HepG2 (cell line): ENCODE measurements around the gene SERAC1. TPM values are rescaled to one million over a fixed set of nuclear protein-coding genes. Genes with fewer than 3 reads are reported as not detected.

ENCODE experiments used
- ATAC-seq: fragments of 200-7000 bp; cut with Tn5 transposase; 3 replicates; pipeline ENCODE4 v1.9.1; 2020; ENCODE audit warnings: mild to moderate bottlenecking, moderate library complexity
- BruUV-seq: library from RNA; stranded (reverse); fragments of 400-500 nt; replicated peaks from 2 replicates; lab custom pipeline; 2021; lab: Mats Ljungman, UMichigan
- CTCF ChIA-PET: fragments of 300-600 bp; formaldehyde crosslinking; extraction: SDS; loops from one replicate; lab custom pipeline; 2021; ENCODE audit warnings: low total read pairs, inconsistent platforms, low intra/inter-chr PET ratio; lab: Yijun Ruan, JAX
- POLR2A ChIA-PET: fragments of 350-600 bp; sonication (Branson Sonifier 250); formaldehyde crosslinking; loops from one replicate; lab custom pipeline; 2020; ENCODE audit warnings: antibody characterized with exemption, inconsistent platforms; lab: Yijun Ruan, JAX
- DNase-seq: peaks from one replicate; pipeline ENCODE4 v3.0.0-alpha.2; 2015; ENCODE audit warnings: low spot score
- FAIRE-seq: peaks from 3 replicates; lab custom pipeline; 2011; peaks lifted over from hg19 to GRCh38; lab: Jason Lieb, UNC
- H2AFZ ChIP-seq: one replicate; pipeline ENCODE4 v1.6.1; 2011; ENCODE audit warnings: low read length, inconsistent platforms
- H3K27ac ChIP-seq: fragments of 300-600 bp; 3 replicates; pipeline ENCODE4 v1.8.0; 2011; ENCODE audit warnings: mixed run types, mild to moderate bottlenecking, mixed read lengths, low read length, inconsistent platforms; ENCODE audit not compliant: insufficient read depth; ENCODE audit errors: extremely low read length
- H3K27me3 ChIP-seq, 2 experiments: fragments of 200-600 bp in 1 of 2; 2 replicates in 1 of 2; 3 replicates in 1 of 2; pipeline versions ENCODE4 v1.6.0 to v1.8.0; 2011; ENCODE audit warnings: low read length in 2 of 2, mild to moderate bottlenecking in 2 of 2, moderate library complexity in 2 of 2, inconsistent platforms in 1 of 2; ENCODE audit not compliant: insufficient read depth in 2 of 2, control insufficient read depth in 1 of 2
- H3K36me3 ChIP-seq, 2 experiments: fragments of 200-600 bp in 1 of 2; replicated peaks in 1 of 2; 2 replicates in 1 of 2; 3 replicates in 1 of 2; pipeline versions ENCODE4 v1.5.1 to v1.8.0; 2011; ENCODE audit warnings: low read length in 2 of 2, inconsistent platforms in 1 of 2; ENCODE audit not compliant: insufficient read depth in 2 of 2, control insufficient read depth in 1 of 2
- H3K4me1 ChIP-seq: 2 replicates; pipeline ENCODE4 v1.5.1; 2012; ENCODE audit warnings: low read length, inconsistent platforms; ENCODE audit not compliant: insufficient read depth
- H3K4me2 ChIP-seq: 2 replicates; pipeline ENCODE4 v1.6.0; 2011; ENCODE audit warnings: low read depth, low read length, inconsistent platforms
- H3K4me3 ChIP-seq, 3 experiments: fragments of 200-600 bp in 1 of 3; sonication (generic), shearing (Covaris generic) in 1 of 3; replicated peaks in 1 of 3; 2 replicates each; pipeline ENCODE4 v1.5.1; 2011 to 2016; ENCODE audit warnings: low read length in 3 of 3, inconsistent platforms in 2 of 3, low read depth in 2 of 3, mild to moderate bottlenecking in 2 of 3, control low read depth in 1 of 3, mixed read lengths in 1 of 3; ENCODE audit not compliant: insufficient read depth in 1 of 3
- H3K79me2 ChIP-seq: one replicate; pipeline ENCODE4 v1.6.1; 2011; ENCODE audit warnings: low read length, inconsistent platforms; ENCODE audit not compliant: insufficient read depth
- H3K9ac ChIP-seq: 2 replicates; pipeline ENCODE4 v1.6.0; 2011; ENCODE audit warnings: mild to moderate bottlenecking, low read depth, low read length, inconsistent platforms; ENCODE audit not compliant: insufficient read depth
- H3K9me3 ChIP-seq: 2 replicates; pipeline ENCODE4 v1.5.1; 2012; ENCODE audit warnings: mild to moderate bottlenecking, low read length
- H4K20me1 ChIP-seq: 2 replicates; pipeline ENCODE4 v1.6.0; 2011; ENCODE audit warnings: inconsistent platforms, mild to moderate bottlenecking, low read length, moderate library complexity; ENCODE audit not compliant: insufficient read depth
- DMTF1 ChIP-seq: sonication (generic); formaldehyde crosslinking; IDR thresholded peaks from 2 replicates; pipeline ENCODE4 v1.4.0; 2020; ENCODE audit warnings: mild to moderate bottlenecking, missing genetic modification reagents
- ETV6 ChIP-seq: sonication (generic); formaldehyde crosslinking; conservative IDR thresholded peaks from 2 replicates; pipeline ENCODE4 v1.4.0; 2020; ENCODE audit warnings: missing genetic modification reagents
- GABPB1 ChIP-seq: IDR thresholded peaks from 2 replicates; pipeline ENCODE4 v1.6.1; 2016; ENCODE audit warnings: mild to moderate bottlenecking, missing genetic modification reagents, moderate library complexity, missing compliant biosample characterization
- MEF2D ChIP-seq: sonication (generic); formaldehyde crosslinking; IDR thresholded peaks from 2 replicates; pipeline ENCODE4 v1.5.1; 2020; ENCODE audit warnings: mild to moderate bottlenecking, missing genetic modification reagents
- NBN ChIP-seq: fragments of 450-650 bp; conservative IDR thresholded peaks from 2 replicates; pipeline ENCODE4 v1.6.1; 2017
- REST ChIP-seq, 2 experiments: IDR thresholded peaks; 2 replicates each; pipeline ENCODE4 v1.6.1; 2011 to 2012; ENCODE audit warnings: low read length in 2 of 2, borderline replicate concordance in 1 of 2, low read depth in 1 of 2, mild to moderate bottlenecking in 1 of 2, moderate library complexity in 1 of 2
- RXRA ChIP-seq: sonication (generic); formaldehyde crosslinking; IDR thresholded peaks from 2 replicates; pipeline ENCODE4 v1.5.1; 2020; ENCODE audit warnings: missing genetic modification reagents
- SP140L ChIP-seq: sonication (generic); formaldehyde crosslinking; IDR thresholded peaks from 2 replicates; pipeline ENCODE4 v1.4.0; 2020; ENCODE audit warnings: missing genetic modification reagents, borderline replicate concordance
- ZBTB14 ChIP-seq: sonication (generic); formaldehyde crosslinking; IDR thresholded peaks from 2 replicates; pipeline ENCODE4 v1.4.0; 2020; ENCODE audit warnings: missing genetic modification reagents
- ZBTB20 ChIP-seq: sonication (generic); formaldehyde crosslinking; IDR thresholded peaks from 2 replicates; pipeline ENCODE4 v1.8.1; 2023; ENCODE audit warnings: missing genetic modification reagents, low read depth, mild to moderate bottlenecking, borderline replicate concordance
- ZBTB3 ChIP-seq: sonication (generic); formaldehyde crosslinking; IDR thresholded peaks from 2 replicates; pipeline ENCODE4 v1.4.0; 2020; ENCODE audit warnings: low read depth, mild to moderate bottlenecking, moderate library complexity, missing genetic modification reagents, borderline replicate concordance
- ZMYM4 ChIP-seq: sonication (generic); formaldehyde crosslinking; IDR thresholded peaks from 2 replicates; pipeline ENCODE4 v1.8.1; 2023; ENCODE audit warnings: mild to moderate bottlenecking, missing genetic modification reagents
- ZNF160 ChIP-seq: sonication (generic); formaldehyde crosslinking; IDR thresholded peaks from 2 replicates; pipeline ENCODE4 v1.8.0; 2022; ENCODE audit warnings: mild to moderate bottlenecking, inconsistent platforms, missing genetic modification reagents
- ZNF510 ChIP-seq: sonication (generic); formaldehyde crosslinking; IDR thresholded peaks from 2 replicates; pipeline ENCODE4 v1.4.0; 2020; ENCODE audit warnings: low read depth, mild to moderate bottlenecking, missing genetic modification reagents
- ZNF546 ChIP-seq: sonication (generic); formaldehyde crosslinking; conservative IDR thresholded peaks from 2 replicates; pipeline ENCODE4 v1.8.1; 2023; ENCODE audit warnings: mild to moderate bottlenecking, missing genetic modification reagents
- ZNF891 ChIP-seq: sonication (generic); formaldehyde crosslinking; IDR thresholded peaks from 2 replicates; pipeline ENCODE4 v1.5.0; 2020; ENCODE audit warnings: mild to moderate bottlenecking, missing genetic modification reagents
- WGBS: methylation state at CpG from one replicate; pipeline ENCODE4 v1.1.6; 2017; ENCODE audit warnings: low lambda C conversion rate; 5-methylcytosine and 5-hydroxymethylcytosine counted together
- in situ Hi-C: cut with HindIII; loops from 2 replicates; pipeline ENCODE4 v1.10.0; 2017; ENCODE audit warnings: low pct_unique_long_range_greater_than_20kb; ENCODE audit not compliant: extremely low pct_ligation_motif_present
- intact Hi-C: fragments of 100-400 bp; cut with micrococcal nuclease; formaldehyde crosslinking; loops from one replicate; pipeline ENCODE4 v1.10.0; 2022; ENCODE audit not compliant: unreplicated experiment
- polyA plus RNA-seq, 8 experiments: library from polyadenylated mRNA; depleted of rRNA in 3 of 8; stranded (reverse) in 7 of 8; unstranded in 1 of 8; fragments of >200 nt; fragmentation: Illumina TruSeq in 4 of 8; extraction: Trizol in 4 of 8; gene quantifications; 2 replicates each; pipeline versions ENCODE4 v1.2.1 to v1.2.3, GENCODE V29; 2011 to 2016; ENCODE audit warnings: low read depth in 4 of 8, missing spikeins in 1 of 8, mixed read lengths in 1 of 8; ENCODE audit not compliant: insufficient read depth in 1 of 8
- total RNA-seq, 5 experiments: library from RNA; depleted of rRNA; stranded (reverse); fragments of >200 nt; fragmentation: Illumina TruSeq; extraction: Trizol; gene quantifications; 2 replicates each; pipeline ENCODE4 v1.2.3, GENCODE V29; 2016; ENCODE audit warnings: low read depth in 1 of 5

Gene SERAC1
- total and polyA plus RNA-seq, 2 of the 13 experiments (the other 11 are each of a cell fraction or from before 2014, with no cell fraction given), result 4.5 to 8.1 TPM

GRCh38 chr6:158185729-158186456, 17.8 kb upstream of the SERAC1 start:
- Histone ChIP-seq H2AFZ (no peak overlapping the region), H3K4me3 (no peak overlapping the region), H4K20me1 (no peaks in the 10 kb centered on the region), H3K36me3 (peaks cover 0 to 2% of the 10 kb centered on the region in 2 experiments; a peak in 1 of 5 replicates), H3K9me3 (no peaks in the 10 kb centered on the region), H3K4me2 (no peak overlapping the region), H3K9ac (no peak overlapping the region), H3K4me1 (peaks cover 90% of the 10 kb centered on the region), H3K79me2 (peaks cover 11% of the 10 kb centered on the region), H3K27me3 (no peaks in the 10 kb centered on the region), H3K27ac (no peak overlapping the region)
- BruUV-seq, result no TSS peak
- CTCF ChIA-PET, result no interaction called here
- ATAC-seq (no peak), FAIRE-seq (no peak), DNase-seq (no peak)
- POLR2A ChIA-PET, result no interaction called here
- in situ Hi-C loops, result no loop called here
- intact Hi-C loops, result no loop called here
- WGBS, result 95% methylated on average over 8 of the region's 8 CpGs
- TF ChIP-seq SP140L (CRISPR knock-in tag) (no peak), ZNF891 (CRISPR knock-in tag) (no peak), ZBTB14 (CRISPR knock-in tag) (no peak), GABPB1 (CRISPR knock-in tag) (no peak), RXRA (CRISPR knock-in tag) (no peak), ZBTB20 (CRISPR knock-in tag) (no peak), REST (IDR thresholded peaks at IDR 0.05; ENCODE audit: borderline replicate concordance in 1 of 2, low read depth in 1 of 2, low read length in 2 of 2) (no peak), ETV6 (CRISPR knock-in tag) (no peak), ZNF510 (CRISPR knock-in tag) (no peak), ZNF160 (CRISPR knock-in tag) (no peak), MEF2D (CRISPR knock-in tag) (no peak), ZMYM4 (CRISPR knock-in tag) (no peak), ZNF546 (CRISPR knock-in tag) (no peak), DMTF1 (CRISPR knock-in tag) (no peak), ZBTB3 (CRISPR knock-in tag) (no peak), NBN (no peak)
